GM19455 (cell line): ENCODE results near the gene EPN3.

Experiments used
- ATAC-seq: cut with Tn5 transposase; IDR thresholded peaks from one replicate; pipeline ENCODE4 v1.9.1; 2021; ENCODE audit not compliant: unreplicated experiment

The EPN3 gene

DNA sequence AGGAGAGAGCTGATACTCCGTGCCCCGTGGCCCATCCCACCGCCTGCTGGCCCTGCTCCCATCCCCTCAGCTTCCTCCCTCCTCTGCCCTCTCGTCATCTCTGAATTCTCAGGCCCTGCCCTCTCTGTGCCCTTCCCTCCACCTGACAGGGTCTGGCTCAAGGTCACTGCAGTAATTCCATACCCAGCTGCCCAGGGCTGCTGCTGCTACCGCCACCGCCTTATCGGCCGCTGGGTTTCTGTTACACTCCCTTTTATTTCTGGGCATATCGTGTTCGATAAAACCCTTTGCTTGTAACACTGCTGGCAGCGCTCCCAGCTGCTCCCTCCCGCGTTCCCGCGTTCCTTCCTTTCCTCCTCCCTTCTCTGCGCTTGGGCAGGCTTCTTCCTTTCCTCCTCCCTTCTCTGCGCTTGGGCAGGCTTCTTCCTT, 1.2 kb downstream of the EPN3 start:
- ATAC-seq = no peak

DNA sequence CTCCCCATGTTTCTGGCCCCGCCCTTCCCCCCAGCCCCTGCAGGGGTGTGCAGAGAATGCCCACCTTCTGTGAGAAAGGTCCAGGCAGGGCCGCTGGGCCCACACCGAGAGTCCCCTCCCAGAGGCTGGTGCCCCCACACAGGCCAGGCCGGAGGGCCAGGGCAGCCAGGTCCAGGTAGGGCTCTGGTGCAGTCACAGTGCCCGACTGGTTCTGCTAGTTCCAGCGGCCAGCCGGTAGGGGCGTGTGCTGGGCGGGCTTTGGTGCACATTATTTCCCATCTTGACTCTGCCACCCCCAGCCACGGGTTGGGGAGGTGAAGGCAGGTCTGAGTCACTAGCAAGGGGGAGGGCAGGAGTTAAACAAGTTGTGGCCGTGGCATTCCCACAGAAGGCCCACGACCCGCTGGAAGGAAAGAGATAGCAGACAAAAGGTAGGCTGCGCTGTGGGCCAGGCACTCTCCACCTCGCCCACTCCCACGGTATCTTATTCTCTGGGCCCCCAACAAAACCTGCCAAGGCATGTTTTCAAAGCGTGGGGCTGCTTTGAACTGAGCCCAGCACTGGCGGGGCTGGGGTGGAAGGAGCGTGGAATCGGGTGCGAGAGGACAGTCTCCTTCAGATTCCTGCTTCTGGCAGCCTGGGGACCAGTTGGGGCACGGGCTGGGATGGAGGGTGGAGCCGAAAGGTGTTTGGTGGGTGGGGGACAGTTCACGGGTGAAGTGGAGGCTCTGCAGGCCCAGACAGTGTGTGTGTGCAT, 1.9 kb downstream of the EPN3 start:
- ATAC-seq = no peak

DNA sequence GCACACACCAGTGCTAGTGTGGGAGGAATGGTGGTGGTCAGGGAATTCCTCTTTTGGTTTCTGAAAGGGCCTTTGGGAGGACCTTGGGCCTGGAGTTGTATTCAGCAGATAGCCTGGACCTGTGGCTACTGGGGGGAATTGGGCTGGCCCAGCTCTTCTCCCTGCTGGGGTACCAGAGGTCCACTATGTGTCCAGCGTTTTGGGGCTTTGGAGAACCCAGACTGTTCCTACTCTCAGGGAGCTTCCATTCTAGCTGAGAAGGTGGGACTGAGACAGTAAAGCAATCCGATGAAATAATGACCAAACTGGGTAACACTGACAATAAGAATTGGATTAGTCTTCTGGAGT, 2.4 kb downstream of the EPN3 start:
- no peak for ATAC-seq

DNA sequence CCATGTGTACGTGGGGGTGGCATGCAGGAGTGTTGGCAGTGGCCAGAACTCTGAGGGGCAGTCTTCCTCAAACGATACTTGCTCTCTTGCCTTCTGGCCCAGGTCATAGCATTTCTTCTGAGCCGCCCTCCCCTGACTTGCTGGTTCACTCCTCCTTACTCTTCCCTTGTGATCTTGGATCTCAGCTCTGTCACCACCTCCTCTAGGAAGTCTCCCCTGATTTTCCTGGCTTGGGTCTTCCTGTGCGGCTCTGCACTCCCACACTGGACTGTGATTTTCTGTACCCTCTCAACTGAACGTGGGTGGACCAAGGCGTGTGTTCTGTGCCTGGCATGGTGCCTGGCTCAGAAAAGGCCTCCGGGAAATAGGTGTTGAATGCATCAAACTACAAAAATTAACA, 2.9 kb downstream of the EPN3 start:
- no peak for ATAC-seq

DNA sequence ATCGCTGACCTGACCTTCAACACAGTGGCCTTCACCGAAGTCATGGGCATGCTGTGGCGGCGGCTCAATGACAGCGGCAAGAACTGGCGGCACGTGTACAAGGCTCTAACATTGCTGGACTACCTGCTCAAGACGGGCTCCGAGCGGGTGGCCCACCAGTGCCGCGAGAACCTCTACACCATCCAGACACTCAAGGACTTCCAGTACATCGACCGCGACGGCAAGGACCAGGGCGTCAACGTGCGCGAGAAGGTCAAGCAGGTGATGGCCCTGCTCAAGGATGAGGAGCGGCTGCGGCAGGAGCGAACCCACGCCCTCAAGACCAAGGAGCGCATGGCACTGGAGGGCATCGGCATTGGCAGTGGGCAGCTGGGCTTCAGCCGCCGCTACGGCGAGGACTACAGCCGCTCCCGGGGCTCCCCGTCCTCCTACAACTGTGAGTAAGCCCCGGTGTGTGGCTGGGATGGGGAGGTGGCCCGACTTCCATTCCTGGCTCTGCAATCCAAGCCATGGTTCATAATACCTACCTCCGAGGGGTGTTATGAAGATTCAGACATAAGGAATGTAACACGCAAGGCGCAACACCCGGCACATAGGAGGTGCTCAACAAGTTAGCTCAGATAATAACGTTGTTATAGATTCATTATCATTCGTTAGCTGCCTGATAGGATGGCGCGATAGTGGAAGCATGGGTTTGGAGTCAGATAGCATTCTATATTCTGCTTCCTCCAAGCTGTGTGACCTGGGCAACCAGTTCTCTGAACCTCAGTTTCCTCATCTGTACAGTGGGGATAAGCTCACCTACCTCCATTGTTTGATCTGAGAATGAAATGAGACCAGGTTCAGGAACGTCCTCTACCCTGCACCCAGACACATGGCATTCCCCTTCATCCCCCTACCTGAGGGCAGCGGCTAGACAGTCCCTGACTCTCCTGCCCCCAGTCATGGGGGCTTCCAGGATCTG, 4.4 kb downstream of the EPN3 start:
- ATAC-seq = no peak

DNA sequence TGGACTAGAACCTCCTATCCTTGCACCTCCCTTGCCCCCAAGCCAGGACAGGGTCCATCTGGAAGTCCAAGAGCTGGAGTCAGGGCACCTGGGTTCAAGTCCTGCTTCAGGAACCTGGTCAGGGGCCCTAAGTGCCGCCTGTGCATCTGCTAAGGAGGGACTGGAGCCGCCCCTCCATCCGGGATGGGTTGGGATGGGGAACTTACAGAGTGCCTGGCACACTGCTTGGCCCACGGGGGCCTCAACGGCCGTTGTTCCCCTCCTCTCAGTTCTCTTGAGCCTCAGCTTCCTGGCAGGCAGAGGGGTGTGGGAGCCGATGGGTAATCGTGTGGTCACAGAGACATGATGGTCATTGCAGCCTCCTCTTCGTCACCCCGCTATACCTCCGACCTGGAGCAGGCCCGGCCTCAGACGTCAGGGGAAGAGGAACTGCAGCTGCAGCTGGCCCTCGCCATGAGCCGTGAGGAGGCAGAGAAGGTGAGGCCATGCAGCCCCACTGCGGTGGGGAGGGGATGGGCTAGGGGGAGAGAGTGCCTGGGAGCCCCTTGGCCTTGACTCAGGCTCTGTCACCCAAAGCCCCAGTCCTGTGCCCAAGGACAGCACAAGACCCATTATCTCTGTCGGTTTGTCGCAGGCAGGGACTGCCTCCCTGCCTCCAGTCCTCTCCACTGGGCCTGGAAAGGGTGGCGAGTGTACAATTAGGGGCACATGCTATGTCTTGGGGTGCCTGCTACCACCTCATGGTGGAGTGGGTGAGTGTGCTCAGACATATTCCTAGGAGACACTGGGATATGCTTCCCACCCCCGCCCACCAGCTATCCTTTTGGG, 5.4 kb downstream of the EPN3 start:
- ATAC-seq = no peak

DNA sequence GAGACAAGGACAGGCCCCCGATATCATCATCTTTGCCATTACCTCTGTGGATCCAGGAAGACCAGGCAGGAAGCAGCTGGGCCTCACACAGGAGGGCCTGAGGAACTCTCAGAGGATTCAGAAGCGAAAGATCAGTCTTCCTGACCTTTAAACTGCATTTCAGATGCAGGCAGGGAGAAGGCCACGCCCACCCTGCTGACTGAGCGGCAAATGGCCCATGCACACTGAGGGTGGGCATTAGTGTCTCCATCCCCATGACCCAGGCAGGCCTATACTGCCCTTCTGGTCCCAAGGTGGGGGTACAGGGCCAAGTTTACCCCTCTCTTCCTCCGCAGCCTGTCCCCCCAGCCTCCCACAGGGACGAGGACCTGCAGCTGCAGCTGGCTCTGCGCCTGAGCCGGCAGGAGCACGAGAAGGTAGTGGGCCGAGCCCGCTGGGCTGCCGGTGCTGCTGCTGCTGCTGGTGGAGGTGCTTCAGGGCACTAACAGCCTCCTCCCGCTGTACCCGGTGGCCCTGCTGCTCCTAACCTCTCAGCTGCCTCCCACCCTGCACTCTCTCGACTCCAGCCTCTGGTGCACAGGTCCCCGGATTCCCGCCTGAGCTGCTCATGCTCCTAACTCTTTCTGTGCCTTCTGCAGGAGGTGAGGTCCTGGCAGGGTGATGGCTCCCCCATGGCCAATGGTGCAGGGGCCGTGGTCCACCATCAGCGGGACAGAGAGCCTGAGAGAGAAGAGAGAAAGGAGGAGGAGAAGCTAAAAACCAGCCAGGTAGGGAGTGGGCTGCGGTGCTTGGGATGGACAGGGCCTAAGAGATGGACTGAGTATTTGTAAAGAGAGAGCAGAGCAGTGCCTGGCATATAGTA, 6.2 kb downstream of the EPN3 start:
- no peak for ATAC-seq

DNA sequence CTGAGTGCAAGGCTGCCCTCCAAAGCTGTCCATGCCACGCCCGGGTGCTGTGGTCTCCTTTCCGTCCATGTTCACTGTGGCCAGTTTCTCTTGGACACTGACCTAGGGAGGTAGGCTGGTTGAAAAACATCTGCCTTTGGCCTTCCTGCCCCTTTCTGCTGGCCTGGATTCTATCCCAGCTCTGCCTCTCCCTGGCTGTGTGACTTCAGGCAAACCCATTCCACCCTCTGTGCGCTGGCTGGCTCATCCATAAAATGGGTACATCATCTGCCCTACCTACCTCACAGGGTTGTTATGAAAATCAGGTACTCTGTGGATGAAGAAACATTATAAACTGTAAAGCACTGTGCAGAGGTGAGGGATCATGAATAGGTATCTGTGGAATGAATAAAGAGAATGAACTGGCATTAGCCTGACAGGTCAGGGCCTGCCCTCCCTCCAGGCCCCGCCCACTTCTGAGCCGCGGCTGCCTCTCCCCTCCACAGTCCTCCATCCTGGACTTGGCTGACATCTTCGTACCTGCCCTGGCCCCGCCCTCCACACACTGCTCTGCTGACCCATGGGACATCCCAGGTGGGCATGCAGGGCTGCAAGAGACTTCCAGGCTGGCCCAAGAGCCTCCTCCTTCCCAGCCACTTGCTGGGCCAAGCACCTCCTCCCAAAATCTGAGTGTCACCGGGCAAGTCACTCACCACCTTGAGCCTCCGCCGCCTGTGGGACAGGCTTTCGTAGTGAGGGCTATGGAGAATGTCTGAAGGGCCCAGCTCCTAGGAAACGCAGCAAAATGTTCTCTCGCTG, 7.4 kb downstream of the EPN3 start:
- ATAC-seq = no peak

DNA sequence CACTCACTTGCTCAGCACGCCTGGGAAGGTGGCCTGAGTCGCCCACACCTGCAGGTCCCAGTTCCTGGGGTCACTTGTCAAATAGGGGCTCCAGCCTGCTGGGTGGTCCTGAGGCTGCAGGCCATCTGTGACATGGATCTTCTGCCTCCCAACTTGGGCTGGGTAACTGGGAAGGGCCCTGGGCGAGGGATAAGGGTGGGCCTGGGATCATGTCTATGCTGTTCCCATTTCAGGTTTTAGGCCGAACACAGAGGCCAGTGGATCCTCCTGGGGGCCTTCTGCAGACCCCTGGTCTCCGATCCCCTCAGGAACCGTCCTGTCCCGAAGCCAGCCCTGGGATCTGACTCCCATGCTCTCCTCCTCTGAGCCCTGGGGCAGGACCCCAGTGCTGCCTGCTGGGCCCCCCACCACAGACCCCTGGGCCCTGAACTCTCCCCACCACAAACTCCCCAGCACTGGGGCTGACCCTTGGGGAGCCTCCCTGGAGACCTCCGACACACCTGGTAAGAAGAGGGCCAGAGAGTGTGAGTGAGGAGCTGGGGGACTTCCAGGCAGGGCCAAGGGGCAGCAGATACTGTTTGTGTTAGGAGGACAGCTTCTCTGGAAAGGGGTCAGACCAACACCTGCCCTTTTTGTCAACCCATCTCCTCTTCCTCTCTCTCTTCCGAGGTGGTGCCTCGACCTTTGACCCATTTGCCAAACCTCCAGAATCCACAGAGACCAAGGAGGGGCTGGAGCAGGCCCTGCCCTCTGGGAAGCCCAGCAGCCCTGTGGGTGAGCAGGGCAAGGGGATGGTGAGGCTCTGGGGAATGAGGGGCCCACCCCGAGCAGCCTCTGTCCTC, 8.2 kb downstream of the EPN3 start:
- no peak for ATAC-seq

DNA sequence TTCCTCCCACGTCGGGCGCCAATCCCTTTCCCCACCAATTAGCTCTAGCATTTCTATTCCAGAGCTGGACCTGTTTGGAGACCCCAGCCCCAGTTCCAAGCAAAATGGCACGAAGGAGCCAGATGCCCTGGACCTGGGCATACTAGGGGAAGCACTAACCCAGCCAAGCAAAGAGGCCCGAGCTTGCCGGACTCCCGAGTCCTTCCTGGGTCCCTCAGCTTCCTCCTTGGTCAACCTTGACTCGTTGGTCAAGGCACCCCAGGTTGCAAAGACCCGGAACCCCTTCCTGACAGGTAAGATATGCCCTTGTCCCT, 8.8 kb downstream of the EPN3 start:
- no peak for ATAC-seq

DNA sequence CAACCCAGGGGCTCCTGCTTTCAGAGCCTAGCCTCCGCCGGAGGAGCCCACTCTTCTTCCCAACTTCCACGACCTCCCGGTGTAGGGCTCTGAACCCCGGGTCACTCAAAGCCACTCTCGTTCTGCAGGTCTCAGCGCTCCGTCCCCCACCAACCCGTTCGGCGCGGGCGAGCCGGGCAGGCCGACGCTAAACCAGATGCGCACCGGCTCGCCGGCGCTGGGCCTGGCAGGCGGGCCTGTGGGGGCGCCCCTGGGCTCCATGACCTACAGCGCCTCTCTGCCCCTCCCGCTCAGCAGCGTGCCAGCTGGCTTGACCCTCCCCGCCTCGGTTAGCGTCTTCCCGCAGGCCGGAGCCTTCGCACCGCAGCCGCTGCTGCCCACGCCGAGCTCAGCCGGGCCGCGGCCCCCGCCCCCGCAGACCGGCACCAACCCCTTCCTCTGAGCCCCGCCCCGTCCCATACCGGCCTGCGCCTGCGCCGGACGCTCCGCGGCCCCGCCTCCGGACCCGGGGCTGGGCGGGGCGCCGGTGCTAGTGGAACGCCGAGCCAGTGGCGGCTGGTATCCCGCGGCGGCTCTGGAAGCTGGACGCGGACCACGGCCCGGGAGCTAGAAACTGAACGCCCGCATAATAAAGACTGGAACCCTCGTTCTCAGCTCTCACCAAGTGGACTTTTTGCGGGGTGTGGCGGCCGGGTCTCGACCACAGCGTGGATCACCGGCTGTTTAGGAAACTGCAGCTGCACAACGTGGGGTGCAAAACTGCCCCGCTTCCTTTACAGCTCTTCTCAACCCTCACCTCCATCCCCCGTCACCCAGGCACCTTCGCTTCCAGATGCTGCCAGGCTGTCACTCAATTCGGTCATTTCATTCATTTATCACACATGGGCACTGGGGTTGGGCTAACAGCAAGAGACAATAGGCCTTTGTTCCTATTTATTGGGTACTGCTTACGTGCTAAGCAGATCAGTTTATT, 9.5 kb downstream of the EPN3 start:
- ATAC-seq = peak; percentile 76

DNA sequence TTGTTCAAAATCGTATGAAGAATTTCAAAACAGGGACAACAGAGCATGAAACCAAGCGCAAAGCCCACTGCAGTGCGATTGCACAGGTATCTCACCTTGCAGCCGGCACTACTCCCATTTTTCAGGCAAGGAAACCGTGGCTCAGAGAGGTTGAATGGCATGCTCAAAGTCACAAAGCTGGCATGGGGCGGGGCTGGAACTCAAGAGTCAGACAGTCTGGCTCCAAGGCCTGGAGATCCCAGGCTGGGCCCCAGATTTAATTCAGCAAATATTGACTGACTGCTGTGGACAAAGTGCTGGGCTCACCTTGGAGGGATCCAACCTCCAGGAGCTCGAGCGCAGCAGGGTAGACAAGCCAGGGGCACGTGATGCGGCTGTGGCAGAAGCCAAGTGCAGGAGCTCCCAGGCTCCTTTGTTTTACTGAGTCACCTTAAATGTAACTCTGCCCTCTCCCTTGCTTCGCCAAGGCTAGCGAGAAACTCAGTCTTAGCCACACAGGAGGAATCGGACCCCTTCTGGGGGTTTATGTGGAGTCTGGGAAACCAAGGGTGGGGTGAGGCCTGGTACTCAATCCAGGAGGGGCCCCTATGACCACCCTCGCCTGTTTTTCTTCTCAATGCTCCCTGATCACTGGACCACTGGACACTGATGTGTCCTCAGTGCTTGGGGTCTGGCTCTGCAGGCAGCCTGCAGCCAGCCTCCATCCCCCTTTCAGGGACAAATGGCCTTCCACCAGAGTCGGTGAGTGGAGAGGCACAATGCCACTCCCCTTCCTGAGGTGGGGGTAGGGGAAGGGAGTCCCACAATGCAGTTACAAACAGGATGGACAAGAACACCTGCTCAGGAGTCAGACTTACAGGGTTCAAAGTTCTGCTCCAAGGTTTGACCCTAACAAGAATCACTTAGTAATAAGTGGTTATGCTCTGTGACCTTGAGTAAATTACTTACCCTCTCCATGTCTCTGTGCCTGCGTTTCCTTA, 10.6 kb downstream of the EPN3 start:
- ATAC-seq = no peak

DNA sequence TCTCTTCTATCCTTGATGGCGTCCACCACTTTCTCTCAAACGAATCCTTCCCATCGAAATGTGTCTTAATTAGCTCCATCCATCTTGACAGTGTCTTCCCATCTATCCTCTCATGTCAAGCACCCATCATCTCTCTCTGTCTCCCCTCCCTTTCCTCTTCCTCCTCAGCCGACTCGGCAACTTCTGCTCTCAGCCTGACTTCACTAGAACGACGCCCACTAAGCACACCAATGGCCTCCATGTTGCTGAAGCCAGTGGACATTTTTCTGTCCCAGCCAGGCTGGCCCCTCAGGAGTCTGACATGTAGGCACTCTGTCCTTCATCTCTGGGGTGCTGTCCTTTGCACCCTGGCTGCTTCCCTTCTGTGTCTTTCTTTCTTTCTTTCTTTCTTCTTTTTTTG, 12.0 kb downstream of the EPN3 start:
- ATAC-seq = no peak

DNA sequence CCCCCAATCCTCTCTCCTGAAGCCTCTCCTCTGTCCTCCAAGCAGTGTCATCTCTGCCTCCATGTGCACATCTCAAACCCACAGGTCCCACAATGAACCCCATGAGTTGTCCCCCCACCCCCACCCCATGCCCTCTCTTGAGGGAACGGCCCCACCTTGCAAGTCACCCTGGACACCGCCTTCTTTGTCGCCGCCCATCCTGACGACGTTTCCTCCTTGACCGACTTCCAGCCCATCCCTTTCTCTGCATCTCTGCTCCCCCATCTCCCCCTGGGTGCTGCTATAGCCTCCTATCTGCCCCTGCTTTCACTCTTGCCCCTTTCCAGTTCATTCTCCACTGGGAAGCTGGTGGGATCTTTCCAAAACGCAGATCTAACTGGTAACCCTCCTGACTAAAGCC, 12.8 kb downstream of the EPN3 start:
- no peak for ATAC-seq

DNA sequence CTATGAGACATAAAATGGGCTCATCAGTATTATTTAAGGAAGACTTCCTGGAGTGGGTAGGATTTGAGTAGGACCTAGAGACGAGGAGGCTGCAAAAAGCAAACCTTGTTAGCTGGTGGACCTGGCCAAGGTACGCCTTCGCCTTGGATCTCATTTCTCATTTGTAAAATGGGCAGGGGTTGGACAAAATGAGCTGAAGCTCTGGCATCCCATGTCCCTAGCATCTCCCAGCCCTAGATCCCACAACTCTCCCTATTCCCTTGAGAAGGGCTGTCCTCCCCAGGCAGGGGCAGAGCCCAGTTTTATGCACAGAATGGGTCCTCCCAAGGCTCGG, 14.1 kb downstream of the EPN3 start:
- ATAC-seq = no peak

DNA sequence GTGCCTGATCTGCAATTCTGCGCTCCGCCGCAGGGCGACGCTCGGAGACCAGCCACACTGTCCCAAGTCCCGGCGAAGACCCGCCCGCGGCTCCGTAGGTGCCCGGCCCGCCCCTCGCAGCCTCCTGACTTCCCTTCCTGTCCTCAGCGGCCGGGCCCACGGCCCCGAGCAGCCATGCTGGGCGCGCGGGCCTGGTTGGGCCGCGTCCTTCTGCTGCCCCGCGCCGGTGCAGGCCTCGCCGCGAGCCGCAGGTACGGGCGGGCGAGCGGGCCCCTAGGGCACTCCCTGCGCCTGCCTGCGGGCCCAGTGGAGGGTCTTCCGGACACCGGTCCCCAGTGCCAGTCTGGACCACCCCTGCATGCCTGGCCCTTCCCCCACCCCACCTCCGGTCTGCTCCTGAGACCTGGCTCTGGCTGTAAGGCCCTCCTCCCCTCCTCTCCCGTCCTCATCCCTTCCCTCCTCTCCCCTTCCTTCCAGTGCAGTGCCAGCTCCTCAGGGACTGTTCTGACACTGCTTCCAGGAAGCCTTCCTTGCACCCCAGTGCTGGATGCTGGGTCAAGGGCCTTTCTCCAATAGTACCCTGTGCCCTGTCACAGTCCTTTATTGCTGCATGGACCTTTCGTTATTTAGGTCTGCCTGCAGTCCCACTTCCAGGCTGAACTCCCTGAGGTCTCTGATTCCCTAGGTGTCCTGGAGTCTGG, 14.7 kb downstream of the EPN3 start, which contains the start of gene SPATA20:
SPATA20 (plus strand) TSS at position 140 of the 701 bp plus-strand sequence; CDS start at position 175, 35 bp downstream.
- peak; percentile 63 for ATAC-seq
